Mesenchymal stem cell (in vitro differentiated cells and primary cell): Measurements from ENCODE around the gene CAMK2G.

Experiments
- DNase-seq: peaks from one replicate; pipeline ENCODE4 v3.0.0-alpha.2; 2013
- H2AFZ ChIP-seq: one replicate; pipeline ENCODE4 v1.6.1; 2013; ENCODE audit warnings: low read depth, mild to moderate bottlenecking, control low read depth, inconsistent platforms, low read length, moderate library complexity
- H2AK5ac ChIP-seq: 2 replicates; pipeline ENCODE4 v1.6.1; 2013; ENCODE audit warnings: low read length, moderate library complexity, mild to moderate bottlenecking, inconsistent platforms; ENCODE audit not compliant: severe bottlenecking
- H2BK120ac ChIP-seq: one replicate; pipeline ENCODE4 v1.6.1; 2013; ENCODE audit warnings: low read depth, mild to moderate bottlenecking, inconsistent platforms, low read length, moderate library complexity
- H2BK12ac ChIP-seq, 2 experiments: one replicate each; pipeline ENCODE4 v1.6.1; 2013; ENCODE audit warnings: inconsistent platforms in 2 of 2, low read length in 2 of 2, mild to moderate bottlenecking in 2 of 2, moderate library complexity in 2 of 2, control low read depth in 1 of 2
- H2BK15ac ChIP-seq: one replicate; pipeline ENCODE4 v1.6.1; 2013; ENCODE audit warnings: mild to moderate bottlenecking, low read depth, inconsistent platforms; ENCODE audit not compliant: poor library complexity, severe bottlenecking
- H2BK5ac ChIP-seq: 2 replicates; pipeline ENCODE4 v1.6.1; 2013; ENCODE audit warnings: low read depth, mild to moderate bottlenecking, low read length, control low read depth, inconsistent platforms; ENCODE audit not compliant: poor library complexity, severe bottlenecking
- H3K14ac ChIP-seq, 2 experiments: one replicate each; pipeline ENCODE4 v1.6.1; 2013; ENCODE audit warnings: inconsistent platforms in 2 of 2, low read length in 2 of 2, control low read depth in 1 of 2, mild to moderate bottlenecking in 1 of 2, moderate library complexity in 1 of 2
- H3K18ac ChIP-seq, 2 experiments: one replicate each; pipeline ENCODE4 v1.6.1; 2013; ENCODE audit warnings: inconsistent platforms in 2 of 2, low read length in 2 of 2, control low read depth in 1 of 2, low read depth in 1 of 2, mild to moderate bottlenecking in 1 of 2
- H3K23ac ChIP-seq, 2 experiments: one replicate each; pipeline ENCODE4 v1.6.1; 2013; ENCODE audit warnings: inconsistent platforms in 2 of 2, low read length in 2 of 2, mild to moderate bottlenecking in 2 of 2, moderate library complexity in 2 of 2, control low read depth in 1 of 2
- H3K27ac ChIP-seq: 2 replicates; pipeline ENCODE4 v1.5.1; 2013; ENCODE audit warnings: mild to moderate bottlenecking, moderate library complexity, low read length, control low read depth, inconsistent platforms; ENCODE audit not compliant: poor library complexity, severe bottlenecking
- H3K27me3 ChIP-seq, 2 experiments: 2 replicates each; pipeline versions ENCODE4 v1.6.1 to v1.7.0; 2013; ENCODE audit warnings: low read length in 2 of 2, mild to moderate bottlenecking in 2 of 2, moderate library complexity in 2 of 2, control low read depth in 1 of 2, inconsistent platforms in 1 of 2; ENCODE audit not compliant: control insufficient read depth in 1 of 2, insufficient read depth in 1 of 2
- H3K36me3 ChIP-seq, 2 experiments: 2 replicates each; pipeline versions ENCODE4 v1.6.1 to v1.7.0; 2013; ENCODE audit warnings: low read length in 2 of 2, control low read depth in 1 of 2, inconsistent platforms in 1 of 2, low read depth in 1 of 2, mild to moderate bottlenecking in 1 of 2; ENCODE audit not compliant: insufficient read depth in 2 of 2, control insufficient read depth in 1 of 2
- H3K4ac ChIP-seq, 2 experiments: one replicate each; pipeline ENCODE4 v1.6.1; 2013; ENCODE audit warnings: inconsistent platforms in 2 of 2, low read length in 2 of 2, mild to moderate bottlenecking in 2 of 2, moderate library complexity in 2 of 2, control low read depth in 1 of 2, low read depth in 1 of 2
- H3K4me1 ChIP-seq: 2 replicates; pipeline ENCODE4 v1.6.1; 2013; ENCODE audit warnings: low read depth, low read length, control low read depth; ENCODE audit not compliant: control insufficient read depth, insufficient read depth
- H3K4me2 ChIP-seq: 2 replicates; pipeline ENCODE4 v1.6.1; 2013; ENCODE audit warnings: low read length, mild to moderate bottlenecking, inconsistent platforms; ENCODE audit not compliant: poor library complexity, severe bottlenecking
- H3K4me3 ChIP-seq, 2 experiments: 2 replicates each; pipeline versions ENCODE4 v1.5.1 to v1.7.0; 2013; ENCODE audit warnings: low read length in 2 of 2, mild to moderate bottlenecking in 2 of 2, control low read depth in 1 of 2, low read depth in 1 of 2; ENCODE audit not compliant: insufficient read depth in 1 of 2
- H3K79me1 ChIP-seq: replicated peaks from 2 replicates; pipeline ENCODE4 v1.6.1; 2013; ENCODE audit warnings: mild to moderate bottlenecking, control low read depth, low read length, inconsistent platforms; ENCODE audit not compliant: poor library complexity, severe bottlenecking
- H3K9ac ChIP-seq: 2 replicates; pipeline ENCODE4 v1.7.0; 2013; ENCODE audit warnings: mild to moderate bottlenecking, low read length, moderate library complexity
- H3K9me3 ChIP-seq: 2 replicates; pipeline ENCODE4 v1.7.0; 2013; ENCODE audit warnings: mild to moderate bottlenecking, low read length; ENCODE audit not compliant: control insufficient read depth
- H4K8ac ChIP-seq: one replicate; pipeline ENCODE4 v1.6.1; 2013; ENCODE audit warnings: inconsistent platforms, mild to moderate bottlenecking, low read length, moderate library complexity
- H4K91ac ChIP-seq: one replicate; pipeline ENCODE4 v1.6.1; 2013; ENCODE audit warnings: mild to moderate bottlenecking, low read length, inconsistent platforms
- WGBS: methylation state at CpG from one replicate; pipeline ENCODE4 v1.1.7; 2013; ENCODE audit warnings: mixed read lengths; 5-methylcytosine and 5-hydroxymethylcytosine counted together

CAMK2G gene

DNA sequence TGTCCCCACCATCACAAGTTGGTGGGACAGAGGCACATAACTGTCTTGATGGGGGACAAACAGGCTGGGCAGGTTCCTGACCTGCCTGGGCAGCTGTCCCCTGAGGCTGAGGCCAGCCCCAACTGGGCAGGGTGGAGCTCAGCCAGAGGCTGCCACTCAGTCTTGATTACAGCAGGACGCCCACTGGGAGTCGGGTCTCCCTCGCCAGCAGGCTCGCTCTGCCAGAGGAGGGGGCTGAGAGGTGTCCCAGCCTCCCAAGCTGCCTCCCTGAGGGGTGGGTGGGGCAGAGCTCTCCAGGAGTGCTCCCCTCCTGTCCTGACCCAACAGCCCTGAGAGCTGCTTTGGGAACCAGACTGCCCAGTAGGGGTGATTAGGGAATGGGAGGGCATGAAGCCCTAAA lies 1.8 kb upstream of the CAMK2G start:
- H3K18ac ChIP-seq, result peak overlapping the region in 1 of 2 experiments; percentile 86
- no peak overlapping the region for H2BK120ac ChIP-seq
- H3K9me3 ChIP-seq, result no peaks in the 10 kb centered on the region
- H2AK5ac ChIP-seq, result peak overlapping the region; percentile 27
- no peaks in the 10 kb centered on the region for H3K27me3 ChIP-seq
- 74% methylated on average over 4 of the region's 4 CpGs for WGBS
- peaks cover 16% of the 10 kb centered on the region for H3K4me1 ChIP-seq
- H3K4me3 ChIP-seq, result no peak overlapping the region
- no peak overlapping the region for H3K14ac ChIP-seq
- no peak overlapping the region for H3K23ac ChIP-seq
- H3K27ac ChIP-seq, result no peak overlapping the region
- no peak overlapping the region for H3K9ac ChIP-seq
- H4K91ac ChIP-seq, result peak overlapping the region; percentile 47
- peak overlapping the region in 1 of 2 experiments; percentile 0 for H3K4ac ChIP-seq
- H2BK12ac ChIP-seq, result peak overlapping the region in 1 of 2 experiments; percentile 90
- peaks cover 10% of the 10 kb centered on the region for H3K79me1 ChIP-seq
- H2AFZ ChIP-seq, result no peak overlapping the region
- no peak overlapping the region for H3K4me2 ChIP-seq
- H2BK5ac ChIP-seq, result no peak overlapping the region
- no peak overlapping the region for H2BK15ac ChIP-seq
- peaks cover 13 to 19% of the 10 kb centered on the region in 2 experiments for H3K36me3 ChIP-seq
- no peak for DNase-seq
- no peak overlapping the region for H4K8ac ChIP-seq

DNA sequence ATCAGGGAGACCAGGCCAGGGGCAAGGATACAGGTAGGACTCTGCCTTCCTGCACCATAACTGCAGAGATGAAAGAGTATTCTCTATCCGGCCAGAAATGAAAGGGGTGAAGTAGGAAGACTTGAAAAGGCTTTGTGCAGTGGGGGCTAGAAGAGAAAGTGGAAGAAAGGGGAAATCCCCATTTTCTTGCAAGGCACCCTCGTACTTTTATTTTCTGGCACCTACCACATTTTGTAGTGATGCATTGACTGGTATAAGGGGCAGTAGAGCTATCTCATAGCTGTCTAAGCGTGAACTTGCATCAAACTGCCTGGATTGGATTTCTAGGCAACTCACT lies 752 bp upstream of the CAMK2G start:
- Histone ChIP-seq H2BK15ac (no peak overlapping the region), H3K27ac (no peak overlapping the region), H3K4me3 (peak overlapping the region in 1 of 2 experiments; percentile 81), H3K14ac (no peak overlapping the region), H3K27me3 (no peaks in the 10 kb centered on the region), H2AFZ (no peak overlapping the region), H3K9ac (peak overlapping the region; percentile 62), H3K4me2 (peak overlapping the region; percentile 27), H2BK120ac (no peak overlapping the region), H3K9me3 (no peaks in the 10 kb centered on the region), H3K4ac (no peak overlapping the region), H4K8ac (no peak overlapping the region), H3K36me3 (peaks cover 24 to 28% of the 10 kb centered on the region in 2 experiments), H2AK5ac (no peak overlapping the region), H3K18ac (no peak overlapping the region), H3K23ac (no peak overlapping the region), H4K91ac (no peak overlapping the region), H3K79me1 (peaks cover 15% of the 10 kb centered on the region), H2BK5ac (no peak overlapping the region), H3K4me1 (peaks cover 16% of the 10 kb centered on the region), H2BK12ac (no peak overlapping the region)
- no peak for DNase-seq
- 91% methylated on average over 2 of the region's 3 CpGs for WGBS

DNA sequence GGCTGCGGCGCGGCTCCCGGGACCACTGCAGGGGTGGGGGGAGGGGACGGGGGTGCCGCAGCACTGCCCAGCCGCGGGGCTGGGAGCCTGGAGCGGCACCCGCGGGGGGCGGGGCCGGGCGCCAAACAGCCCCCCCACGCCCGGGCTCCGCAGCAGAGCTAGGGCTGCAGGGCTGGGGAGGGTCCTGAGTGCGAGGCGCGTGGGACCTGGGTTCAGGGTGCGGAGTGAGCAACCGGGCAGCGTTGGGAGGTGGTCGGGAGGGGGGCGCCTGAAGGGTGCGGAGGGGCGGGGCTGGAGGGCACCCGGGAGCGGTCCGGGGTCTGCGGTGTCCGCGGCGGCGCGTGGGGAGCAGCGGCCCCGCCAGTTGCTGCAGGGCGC lies 528 bp downstream of the CAMK2G start:
- DNase-seq, result no peak
- Histone ChIP-seq H3K14ac (no peak overlapping the region), H3K27ac (no peak overlapping the region), H3K79me1 (peaks cover 22% of the 10 kb centered on the region), H2BK120ac (no peak overlapping the region), H3K18ac (peak overlapping the region in 1 of 2 experiments; percentile 87), H4K8ac (no peak overlapping the region), H3K4ac (no peak overlapping the region), H3K4me2 (peak overlapping the region; percentile 79), H2BK5ac (no peak overlapping the region), H3K27me3 (no peaks in the 10 kb centered on the region), H2AFZ (no peak overlapping the region), H3K4me1 (peaks cover 14% of the 10 kb centered on the region), H3K9ac (no peak overlapping the region), H2AK5ac (no peak overlapping the region), H2BK12ac (peak overlapping the region in 1 of 2 experiments; percentile 16), H3K36me3 (peaks cover 34 to 37% of the 10 kb centered on the region in 2 experiments), H3K9me3 (no peaks in the 10 kb centered on the region), H2BK15ac (peak overlapping the region; percentile 34), H3K23ac (no peak overlapping the region), H3K4me3 (peak overlapping the region in 1 of 2 experiments; percentile 94), H4K91ac (no peak overlapping the region)
- under 1% methylated on average over 28 of the region's 39 CpGs for whole genome bisulfite sequencing

DNA sequence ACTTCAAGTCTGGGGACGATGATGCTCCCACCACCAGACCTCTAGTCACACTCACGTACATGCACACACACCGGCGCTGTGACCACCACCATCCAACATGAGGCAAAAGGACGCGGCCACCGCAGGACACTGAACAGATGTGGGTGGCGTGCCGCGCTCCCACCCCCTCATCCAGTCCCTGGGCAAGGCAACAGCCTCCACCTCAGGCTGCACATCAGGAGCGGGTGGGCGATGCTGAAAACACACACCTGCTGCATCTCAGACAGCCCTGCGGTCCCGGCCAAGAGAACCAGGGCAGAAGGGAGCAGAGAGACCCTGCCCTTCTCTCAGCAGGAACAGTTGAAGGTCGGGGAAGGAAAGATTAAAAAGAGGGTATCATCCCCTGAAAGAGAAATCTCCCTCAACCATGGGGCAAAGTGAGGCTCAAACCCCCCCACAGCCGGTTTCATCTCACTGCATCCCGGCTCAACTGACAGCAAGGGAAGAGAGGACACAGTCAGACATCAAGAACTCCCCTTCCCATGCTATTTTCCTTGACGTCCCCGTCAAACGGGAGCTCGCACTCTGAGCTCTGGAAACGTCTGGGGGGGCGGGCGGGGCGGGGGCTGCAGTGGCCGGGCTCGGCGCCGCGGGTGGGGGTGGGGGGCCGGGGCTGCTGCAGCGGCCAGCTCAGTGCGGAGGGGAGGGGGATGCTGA lies 1.1 kb downstream of the CAMK2G start:
- WGBS, result 75% methylated on average over 16 of the region's 33 CpGs
- no peak for DNase-seq

More for the DNA sequence above, 1.1 kb downstream of the CAMK2G start:
- no peak overlapping the region for H2BK120ac ChIP-seq
- no peaks in the 10 kb centered on the region for H3K9me3 ChIP-seq
- peaks cover 25% of the 10 kb centered on the region for H3K79me1 ChIP-seq
- H2BK5ac ChIP-seq, result no peak overlapping the region
- H2AFZ ChIP-seq, result no peak overlapping the region
- H3K18ac ChIP-seq, result no peak overlapping the region
- no peak overlapping the region for H4K8ac ChIP-seq
- H2BK12ac ChIP-seq, result no peak overlapping the region
- no peak overlapping the region for H2BK15ac ChIP-seq
- H4K91ac ChIP-seq, result peak overlapping the region; percentile 43
- no peak overlapping the region for H3K4ac ChIP-seq
- no peaks in the 10 kb centered on the region for H3K27me3 ChIP-seq
- H3K4me3 ChIP-seq, result peak overlapping the region; percentile 80 to 94
- peaks cover 40 to 42% of the 10 kb centered on the region in 2 experiments for H3K36me3 ChIP-seq
- no peak overlapping the region for H3K23ac ChIP-seq
- H3K27ac ChIP-seq, result no peak overlapping the region
- no peak overlapping the region for H3K14ac ChIP-seq
- peaks cover 14% of the 10 kb centered on the region for H3K4me1 ChIP-seq
- peak overlapping the region; percentile 81 for H3K9ac ChIP-seq
- H2AK5ac ChIP-seq, result no peak overlapping the region
- peak overlapping the region; percentile 79 for H3K4me2 ChIP-seq
